Pancreas (tissue), 10 donors: ENCODE results near the gene MGST2. TPM values are rescaled to one million over a fixed set of nuclear protein-coding genes. Genes with fewer than 3 reads are reported as not detected.
A peak's percentile ranks its signal among the peaks of the same experiment; 100 is the strongest.

Source experiments
- ATAC-seq, 4 donors: fragments of 200-7000 bp; cut with Tn5 transposase; one replicate each; pipeline versions ENCODE4 v1.8.0 to v1.9.1; 2020; ENCODE audit warnings: mild to moderate bottlenecking in 4 of 4, moderate library complexity in 4 of 4
- DNase-seq, 6 donors: peaks; one replicate each; pipeline ENCODE4 v3.0.0-alpha.2; 2020
- FAIRE-seq: peaks from 2 replicates; lab custom pipeline; 2012; peaks lifted over from hg19 to GRCh38; lab: Jason Lieb, UNC
- H3K27ac ChIP-seq, 4 donors: fragments of 200-600 bp; sonication (generic); 1 replicate in 3 of 4; 2 replicates in 1 of 4; pipeline versions ENCODE4 v1.5.0 to v1.8.0; 2020
- H3K27me3 ChIP-seq, 4 donors: fragments of 200-600 bp; one replicate each; pipeline ENCODE4 v1.8.0; 2021
- H3K36me3 ChIP-seq, 3 donors: fragments of 200-600 bp; sonication (generic) in 1 of 3; one replicate each; pipeline versions ENCODE4 v1.5.0 to v1.8.0; 2020 to 2021
- H3K4me1 ChIP-seq, 3 donors: fragments of 200-600 bp; one replicate each; pipeline ENCODE4 v1.8.0; 2021
- H3K4me3 ChIP-seq, 4 donors: fragments of 200-600 bp; sonication (generic) in 2 of 4; one replicate each; pipeline versions ENCODE4 v1.5.0 to v1.8.0; 2020 to 2021
- H3K9me3 ChIP-seq, 4 donors: fragments of 200-600 bp; one replicate each; pipeline ENCODE4 v1.8.0; 2021
- CTCF ChIP-seq, 4 donors: fragments of 200-600 bp; sonication (generic) in 3 of 4; IDR thresholded peaks; one replicate each; pipeline versions ENCODE4 v1.5.0 to v1.8.0; 2021; ENCODE audit warnings: antibody characterized with exemption in 4 of 4
- WGBS, 2 donors: extraction: QIAGEN DNeasy Blood & Tissue Kit; methylation state at CpG; one replicate each; pipeline ENCODE4 v1.1.7; 2013; 5-methylcytosine and 5-hydroxymethylcytosine counted together
- intact Hi-C, 3 donors: fragments of 100-400 bp; cut with DNase I; formaldehyde crosslinking; loops; one replicate each; pipeline versions ENCODE4 v1.11.1 to v1.14.2; 2022
- polyA plus RNA-seq, 2 donors: library from polyadenylated mRNA; stranded (reverse); fragments of 200-250 nt; gene quantifications; one replicate each; pipeline ENCODE4 v1.2.3, GENCODE V29; 2013
- total RNA-seq, 6 donors: library from RNA; stranded (reverse); fragmentation: NEBNext Ultra II Directional in 4 of 6; extraction: Animal tissue kit (Norgen Biotek cat#: 25700) in 4 of 6; gene quantifications; one replicate each; pipeline versions ENCODE4 v1.2.1 to v1.2.4, GENCODE V29; 2021 to 2023
- donor health status: healthy with polysubstance abuse.
- donor health status: DM: no; HTN: no; CAD: no; lungs with moderate emphysema.
- donor health status: DM: no; HTN: no; CAD: no.
- donor health status: control.
- donor health status: control.
- donor health status: Bipolar disorder and iron deficiency.
- donor health status: DM: yes; HTN: yes; CAD: no.
- donor health status: DM: no; HTN: no; CAD: no.
- donor health status: DM: no; HTN: no; CAD: no.
- donor health status: DM: yes; HTN: yes; CAD: no.

MGST2 gene
- total and polyA plus RNA-seq, 8 donors: 23.9 to 60.8 (median 33.2) TPM

- H3K4me3 ChIP-seq: no peak overlapping the region
- TF ChIP-seq CTCF (IDR thresholded peaks at IDR 0.05): no peak
- no peak for FAIRE-seq
- intact Hi-C loops: no loop called here
- H3K9me3 ChIP-seq: no peaks in the 10 kb centered on the region
- DNase-seq: no peak
- no peak for ATAC-seq
- H3K27me3 ChIP-seq: no peaks in the 10 kb centered on the region
- 92 to 93% methylated on average over 4 to 5 of the region's 5 CpGs for WGBS, 2 donors
- H3K4me1 ChIP-seq: peaks cover 0 to 19% (median 0%) of the 10 kb centered on the region in 3 donors
- H3K27ac ChIP-seq: no peak overlapping the region
- H3K36me3 ChIP-seq: no peaks in the 10 kb centered on the region
These were observed 19.6 kb downstream of the MGST2 start for GRCh38 chr4:139685180-139685579.

GRCh38 chr4:139686130-139686529, 20.5 kb downstream of the MGST2 start:
- Histone ChIP-seq H3K36me3 (no peaks in the 10 kb centered on the region), H3K4me1 (peaks cover 0 to 19% (median 0%) of the 10 kb centered on the region in 3 donors), H3K4me3 (no peak overlapping the region), H3K9me3 (no peaks in the 10 kb centered on the region), H3K27me3 (no peaks in the 10 kb centered on the region), H3K27ac (peak overlapping the region in 1 of 4 donors; percentile 40)
- no peak for TF ChIP-seq CTCF (IDR thresholded peaks at IDR 0.05)
- WGBS, 2 donors: 26 to 42% methylated on average over 1 of the region's 1 CpG
- intact Hi-C loops: no loop called here
- no peak for ATAC-seq
- no peak for FAIRE-seq
- DNase-seq: no peak

- TF ChIP-seq CTCF (IDR thresholded peaks at IDR 0.05): no peak
- ATAC-seq (peak in 2 of 4 donors; percentile 29 to 65), FAIRE-seq (no peak)
These were observed 21.4 kb downstream of the MGST2 start for GRCh38 chr4:139686988-139687387.

GRCh38 chr4:139689093-139689722, 23.6 kb downstream of the MGST2 start:
- no peak for TF ChIP-seq CTCF (IDR thresholded peaks at IDR 0.05)
- 88 to 96% methylated on average over 6 of the region's 6 CpGs for WGBS, 2 donors
- Histone ChIP-seq H3K4me1 (peaks cover 0 to 24% (median 0%) of the 10 kb centered on the region in 3 donors), H3K27ac (no peak overlapping the region), H3K9me3 (no peaks in the 10 kb centered on the region), H3K4me3 (no peak overlapping the region), H3K27me3 (no peaks in the 10 kb centered on the region), H3K36me3 (no peaks in the 10 kb centered on the region)
- ATAC-seq (no peak), DNase-seq (no peak), FAIRE-seq (no peak)
- intact Hi-C loops: no loop called here

More at GRCh38 chr4:139686988-139687387, 21.4 kb downstream of the MGST2 start:
- Histone ChIP-seq H3K27ac (peak overlapping the region in 2 of 4 donors; percentile 40 to 52), H3K4me1 (peaks cover 0 to 20% (median 0%) of the 10 kb centered on the region in 3 donors), H3K4me3 (no peak overlapping the region), H3K27me3 (no peaks in the 10 kb centered on the region), H3K9me3 (no peaks in the 10 kb centered on the region), H3K36me3 (no peaks in the 10 kb centered on the region)
- intact Hi-C loops: no loop called here
- 61 to 62% methylated on average over 3 of the region's 3 CpGs for WGBS, 2 donors
- DNase-seq: no peak

- FAIRE-seq: no peak
- no peak overlapping the region for H3K27ac ChIP-seq
- TF ChIP-seq CTCF (IDR thresholded peaks at IDR 0.05): no peak
- H3K27me3 ChIP-seq: no peaks in the 10 kb centered on the region
- no peaks in the 10 kb centered on the region for H3K36me3 ChIP-seq
- no peaks in the 10 kb centered on the region for H3K9me3 ChIP-seq
- intact Hi-C loops: no loop called here
- no peak for DNase-seq
- H3K4me1 ChIP-seq: peaks cover 0 to 24% (median 0%) of the 10 kb centered on the region in 3 donors
- H3K4me3 ChIP-seq: no peak overlapping the region
- no peak for ATAC-seq
These were observed 24.8 kb downstream of the MGST2 start for GRCh38 chr4:139690419-139690818.
